Glutamatergic neuron (in vitro differentiated cells): ENCODE measurements around the gene NPAS2. TPM values are rescaled to one million over a fixed set of nuclear protein-coding genes. Genes with fewer than 3 reads are reported as not detected.

Experiments used
- DNase-seq: peaks from one replicate; pipeline ENCODE4 v3.0.0; 2022
- H3K27ac Mint-ChIP-seq: one replicate; pipeline ENCODE4 v1.8.0; 2020; ENCODE audit warnings: mild to moderate bottlenecking, mixed read lengths, inconsistent platforms; ENCODE audit not compliant: unreplicated experiment
- H3K27me3 Mint-ChIP-seq: one replicate; pipeline ENCODE4 v1.8.0; 2020; ENCODE audit warnings: mild to moderate bottlenecking, moderate library complexity, mixed read lengths, inconsistent platforms; ENCODE audit not compliant: unreplicated experiment
- H3K36me3 Mint-ChIP-seq: one replicate; pipeline ENCODE4 v1.8.0; 2020; ENCODE audit warnings: mild to moderate bottlenecking, mixed read lengths, inconsistent platforms; ENCODE audit not compliant: unreplicated experiment
- H3K4me1 Mint-ChIP-seq: one replicate; pipeline ENCODE4 v1.8.0; 2020; ENCODE audit warnings: mild to moderate bottlenecking, low read depth, mixed read lengths, inconsistent platforms; ENCODE audit not compliant: unreplicated experiment
- H3K4me3 Mint-ChIP-seq: one replicate; pipeline ENCODE4 v1.8.0; 2020; ENCODE audit warnings: mild to moderate bottlenecking, mixed read lengths, inconsistent platforms; ENCODE audit not compliant: unreplicated experiment
- H3K9me3 Mint-ChIP-seq: one replicate; pipeline ENCODE4 v1.8.0; 2020; ENCODE audit warnings: mild to moderate bottlenecking, moderate library complexity, mixed read lengths, inconsistent platforms; ENCODE audit not compliant: unreplicated experiment
- CTCF ChIP-seq: fragments of 200-600 bp; sonication (generic); IDR thresholded peaks from one replicate; pipeline ENCODE4 v1.5.0; 2021; ENCODE audit not compliant: partially characterized antibody, unreplicated experiment
- total RNA-seq: library from RNA; stranded (reverse); fragmentation: NEBNext Ultra II Directional; extraction: Animal tissue kit (Norgen Biotek cat#: 25700); gene quantifications from one replicate; pipeline ENCODE4 v1.2.1, GENCODE V29; 2021; ENCODE audit not compliant: unreplicated experiment

NPAS2 gene
- total RNA-seq, 1 donor from 2014 or later = 0.54 TPM

- Mint-ChIP-seq H3K27ac (no peak overlapping the region), H3K4me1 (no peaks in the 10 kb centered on the region), H3K36me3 (no peaks in the 10 kb centered on the region), H3K27me3 (no peaks in the 10 kb centered on the region), H3K4me3 (no peak overlapping the region), H3K9me3 (no peaks in the 10 kb centered on the region)
- no peak for DNase-seq
- TF ChIP-seq CTCF = no peak
These were observed 18.5 kb upstream of the NPAS2 start for GRCh38 chr2:100801402-100801801.

- no peak overlapping the region for H3K4me3 Mint-ChIP-seq
- DNase-seq = no peak
- TF ChIP-seq CTCF = no peak
- no peak overlapping the region for H3K27ac Mint-ChIP-seq
- no peaks in the 10 kb centered on the region for H3K36me3 Mint-ChIP-seq
- H3K4me1 Mint-ChIP-seq = no peaks in the 10 kb centered on the region
- no peaks in the 10 kb centered on the region for H3K27me3 Mint-ChIP-seq
- no peaks in the 10 kb centered on the region for H3K9me3 Mint-ChIP-seq
These were observed 17.9 kb upstream of the NPAS2 start for GRCh38 chr2:100802066-100802465.

DNA sequence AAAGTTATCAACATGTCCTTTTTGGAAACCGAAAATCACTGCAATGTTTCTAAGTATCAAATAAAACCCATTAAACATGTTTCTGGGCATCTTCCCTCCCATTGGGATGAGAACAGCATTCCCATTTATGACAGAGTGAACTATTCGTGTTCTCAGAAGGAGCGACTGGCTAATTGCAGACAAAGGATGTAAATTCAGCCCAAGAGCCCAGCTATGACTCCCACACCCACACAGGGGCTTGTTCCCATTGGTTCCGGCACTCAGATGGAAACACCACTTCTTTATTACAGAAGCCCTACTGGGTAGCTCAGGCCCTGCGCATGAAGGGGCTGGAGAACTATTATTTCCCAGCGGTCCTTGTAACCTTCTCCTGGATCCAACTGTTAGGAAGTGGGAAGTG is 16.6 kb upstream of the NPAS2 start:
- H3K9me3 Mint-ChIP-seq = no peaks in the 10 kb centered on the region
- no peak overlapping the region for H3K27ac Mint-ChIP-seq
- no peaks in the 10 kb centered on the region for H3K27me3 Mint-ChIP-seq
- no peaks in the 10 kb centered on the region for H3K4me1 Mint-ChIP-seq
- H3K36me3 Mint-ChIP-seq = no peaks in the 10 kb centered on the region
- no peak for TF ChIP-seq CTCF
- no peak overlapping the region for H3K4me3 Mint-ChIP-seq
- DNase-seq = no peak

DNA sequence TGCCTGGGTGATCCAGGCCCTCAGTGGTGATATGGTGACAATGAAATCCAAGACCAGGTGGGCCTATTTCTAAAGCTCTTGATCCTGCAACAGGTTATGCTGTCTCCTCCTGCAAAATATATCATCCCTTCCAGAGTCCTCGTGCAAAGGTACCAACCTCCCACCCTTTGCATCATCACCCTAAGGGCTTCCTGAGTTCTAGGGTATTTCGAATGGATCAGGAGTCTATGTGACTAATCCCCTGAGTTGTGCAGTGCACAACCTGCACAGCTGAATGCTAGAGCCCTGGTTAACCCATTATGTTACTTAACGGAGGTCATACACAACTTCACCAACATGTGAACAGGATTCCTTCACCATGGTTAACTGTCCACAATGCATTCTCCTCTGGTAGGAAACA is 13.4 kb upstream of the NPAS2 start:
- DNase-seq = no peak
- TF ChIP-seq CTCF = no peak
- peaks cover 12% of the 10 kb centered on the region for H3K36me3 Mint-ChIP-seq
- no peak overlapping the region for H3K4me3 Mint-ChIP-seq
- peaks cover 5% of the 10 kb centered on the region for H3K9me3 Mint-ChIP-seq
- H3K4me1 Mint-ChIP-seq = no peaks in the 10 kb centered on the region
- H3K27ac Mint-ChIP-seq = no peak overlapping the region
- H3K27me3 Mint-ChIP-seq = peaks cover 2% of the 10 kb centered on the region

DNA sequence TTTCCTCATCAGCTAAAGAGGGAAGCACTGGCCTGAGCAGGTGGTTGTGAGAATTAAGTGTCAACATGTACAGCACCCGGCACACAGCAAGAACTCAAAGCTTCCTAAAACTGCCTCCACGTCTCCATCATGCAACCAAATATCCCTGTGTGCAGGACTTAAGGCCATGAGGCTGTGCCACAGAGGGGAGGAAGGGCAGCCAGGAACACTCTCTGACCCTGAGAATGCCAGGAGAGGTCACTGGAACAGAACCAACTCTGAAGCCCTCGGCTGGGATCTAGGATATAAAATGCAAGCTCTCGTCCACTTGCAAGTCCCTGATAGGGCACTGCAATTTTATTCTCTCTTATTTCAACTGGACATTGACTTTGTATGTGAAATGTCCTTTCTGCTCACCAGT is 12.2 kb upstream of the NPAS2 start:
- H3K27me3 Mint-ChIP-seq = peaks cover 2% of the 10 kb centered on the region
- H3K4me1 Mint-ChIP-seq = no peaks in the 10 kb centered on the region
- TF ChIP-seq CTCF = no peak
- H3K4me3 Mint-ChIP-seq = no peak overlapping the region
- peaks cover 12% of the 10 kb centered on the region for H3K36me3 Mint-ChIP-seq
- peaks cover 5% of the 10 kb centered on the region for H3K9me3 Mint-ChIP-seq
- DNase-seq = no peak
- no peak overlapping the region for H3K27ac Mint-ChIP-seq
